22Rv1 (cell line): ENCODE measurements around the gene HOXC4.

ENCODE experiments used
- CTCF ChIP-seq: fragments of 450-650 bp; IDR thresholded peaks from 2 replicates; pipeline ENCODE4 v1.5.1; 2017; ENCODE audit warnings: mild to moderate bottlenecking
- ZFX ChIP-seq: fragments of 450-650 bp; IDR thresholded peaks from 2 replicates; pipeline ENCODE4 v1.6.1; 2017; ENCODE audit warnings: antibody characterized with exemption, borderline replicate concordance

GRCh38 chr12:54021432-54022013 lies 32.1 kb upstream of the HOXC4 start:
- peak; percentile 66 for TF ChIP-seq CTCF
- TF ChIP-seq ZFX = no peak
